NCI-H82 treated with DMSO at 0.1 percent for 48 hours (cell line): ENCODE measurements around the gene TMEM63A.
"Not testable (repeated sequence)": the region's sequence is repeated elsewhere in the genome, so short reads cannot be mapped to it uniquely, and the experiment has no call there.

Experiments used
- DNase-seq: peaks from one replicate; lab custom pipeline; 2025; ENCODE audit not compliant: unreplicated experiment; lab: John Stamatoyannopoulos, UW

TMEM63A gene

GRCh38 chr1:225823811-225824261 lies 58.3 kb downstream of the TMEM63A start:
- DNase-seq: no peak

DNA sequence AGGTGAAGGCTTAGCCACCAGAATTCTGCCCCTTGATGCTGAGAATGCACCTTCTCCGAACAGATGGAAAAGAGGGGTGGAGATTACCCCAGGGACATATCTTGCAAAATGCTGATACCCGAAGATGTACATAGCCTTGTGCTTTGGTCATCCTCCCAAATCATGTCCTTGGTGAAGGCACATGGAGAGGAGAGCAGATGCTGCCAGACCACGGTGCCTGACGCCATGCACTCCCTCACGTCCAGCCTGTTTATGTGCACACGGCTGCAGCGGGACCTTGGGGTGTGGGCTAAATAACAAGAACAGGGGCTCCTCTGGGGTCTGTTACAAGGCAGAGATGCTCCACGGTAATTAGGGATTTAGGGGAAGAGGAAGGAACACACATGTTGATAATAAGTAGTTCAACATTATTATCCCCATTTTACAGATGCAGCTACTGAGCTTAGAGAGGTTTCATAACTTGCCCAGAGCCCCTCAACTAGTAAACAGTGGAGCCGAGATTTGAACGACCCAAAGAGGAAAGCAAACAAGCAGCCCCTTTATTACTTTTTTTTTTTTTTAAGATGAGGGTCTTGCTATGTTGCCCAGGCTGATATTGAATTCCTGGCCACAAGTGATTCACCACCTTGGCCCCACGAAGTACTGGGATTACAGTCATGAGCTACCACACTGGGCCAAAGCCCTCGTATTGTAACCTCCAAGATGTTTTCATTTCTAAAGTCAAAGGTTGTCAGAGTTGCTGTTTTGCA lies 59.4 kb downstream of the TMEM63A start:
- no peak for DNase-seq

DNA sequence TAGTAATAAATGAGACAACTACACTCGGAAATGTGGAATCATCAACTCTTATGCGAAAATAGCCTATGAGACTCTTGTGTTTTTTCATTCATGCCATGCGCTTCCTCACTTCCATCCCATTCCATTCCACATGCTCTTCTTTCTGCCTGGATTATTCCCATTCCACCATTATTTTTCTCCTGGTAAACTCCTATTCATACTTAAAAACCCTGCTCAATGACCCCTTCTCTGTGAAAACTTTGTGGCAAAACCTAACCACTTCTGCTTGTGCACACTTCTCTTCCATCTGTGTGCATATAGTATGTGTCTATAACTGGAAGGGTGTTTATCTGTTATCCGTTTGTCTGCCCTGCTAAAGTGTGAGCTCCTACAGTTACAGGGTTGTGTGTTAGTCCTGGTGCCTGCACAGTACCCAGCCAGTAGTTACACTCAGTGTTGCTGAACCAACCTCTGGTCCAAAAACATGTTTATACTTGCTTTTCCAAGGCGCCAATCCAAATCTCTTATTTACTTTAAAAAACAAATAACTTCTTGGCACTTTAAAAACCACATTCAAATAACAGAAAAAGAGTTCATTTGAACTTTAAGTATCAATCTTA lies 61.6 kb downstream of the TMEM63A start:
- DNase-seq: no peak

DNA sequence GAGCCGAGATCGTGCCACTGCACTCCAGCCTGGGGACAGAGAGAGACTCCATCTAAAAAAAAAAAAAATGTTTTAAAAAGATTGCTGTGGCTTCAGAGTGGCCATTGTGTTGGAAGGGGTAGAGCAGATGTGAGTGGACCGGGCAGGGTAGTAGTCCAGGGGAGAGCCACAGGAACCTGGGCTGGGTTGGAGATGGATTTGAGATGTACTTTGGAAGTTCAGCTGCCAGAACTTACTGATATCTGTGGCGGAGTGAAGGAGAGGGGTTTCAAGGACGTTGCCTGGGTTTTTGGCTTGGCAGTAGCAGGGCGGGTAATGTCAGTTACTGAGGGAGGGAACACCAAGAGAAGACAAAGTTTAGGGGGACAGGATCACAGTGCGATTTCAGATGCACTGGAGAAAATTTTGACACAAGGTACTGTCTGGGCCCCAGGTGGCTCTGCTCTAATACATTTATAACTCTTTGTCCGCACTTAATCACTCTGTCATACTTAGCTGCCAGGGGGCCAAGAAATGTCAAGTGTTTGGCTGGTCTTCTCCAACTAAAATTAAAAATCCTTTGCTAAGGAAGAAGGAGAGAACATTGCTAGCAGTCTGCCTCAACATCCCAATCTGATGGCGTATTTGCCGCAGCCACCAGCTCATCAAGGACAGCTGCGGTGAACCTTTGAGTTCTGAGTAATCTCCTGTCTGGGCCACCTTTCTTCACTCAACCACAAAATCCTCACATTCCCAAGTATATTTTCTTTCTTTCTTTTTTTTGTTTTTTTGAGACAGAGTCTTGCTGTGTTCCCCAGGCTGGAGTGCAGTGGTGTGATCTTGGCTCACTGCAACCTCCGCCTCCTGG lies 62.6 kb downstream of the TMEM63A start:
- DNase-seq: no peak

GRCh38 chr1:225818229-225818628 lies 64.0 kb downstream of the TMEM63A start:
- no peak for DNase-seq

GRCh38 chr1:225817611-225818061 lies 64.5 kb downstream of the TMEM63A start:
- no peak for DNase-seq

DNA sequence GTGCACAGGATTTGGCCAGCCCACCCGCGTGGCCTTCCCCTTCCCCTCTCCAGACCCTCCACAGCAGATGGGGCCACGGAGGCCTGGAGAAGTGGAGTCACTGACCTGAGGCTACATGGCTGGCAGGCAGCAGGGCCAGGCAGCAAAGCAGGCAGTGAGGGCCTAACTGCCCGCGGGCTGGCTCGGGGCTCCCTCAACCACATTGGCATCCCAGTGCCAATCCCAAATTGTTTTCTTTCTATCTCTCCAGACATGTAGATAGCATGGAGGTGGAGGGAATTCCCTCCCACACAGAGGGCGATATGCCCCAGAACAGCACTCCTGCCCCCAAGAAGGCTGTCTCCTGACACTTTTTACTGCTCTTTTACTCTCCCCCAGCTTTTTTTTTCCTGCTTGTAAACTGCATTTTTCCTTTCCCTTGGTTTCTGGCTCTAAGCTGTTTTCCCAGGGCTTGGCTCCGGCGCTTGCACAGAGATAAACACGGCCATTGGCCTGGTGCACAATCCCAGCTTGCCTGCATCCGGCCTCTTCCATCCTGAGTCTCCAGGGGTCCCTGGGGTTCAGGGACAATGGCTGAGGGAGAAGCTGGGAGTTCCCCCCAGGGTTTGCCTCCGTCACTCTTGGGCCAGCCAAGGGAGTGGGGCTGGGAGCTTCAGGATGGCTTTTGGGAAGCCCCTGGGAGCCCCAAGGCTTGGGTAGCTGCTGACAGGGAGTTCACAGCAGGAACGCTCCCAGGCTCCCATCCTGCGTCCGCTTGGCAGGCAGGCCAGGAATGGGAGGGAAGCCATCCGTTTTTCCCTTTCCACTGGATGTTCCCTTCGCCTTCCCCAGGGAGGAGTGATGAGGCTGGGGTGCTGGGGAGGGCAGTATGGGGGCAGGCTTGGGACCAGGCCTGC lies 65.3 kb downstream of the TMEM63A start:
- no peak for DNase-seq

- no peak for DNase-seq
Observed at GRCh38 chr1:225815526-225816178, 66.5 kb downstream of the TMEM63A start.

GRCh38 chr1:225815090-225815489 lies 67.1 kb downstream of the TMEM63A start:
- DNase-seq: not testable (repeated sequence)

DNA sequence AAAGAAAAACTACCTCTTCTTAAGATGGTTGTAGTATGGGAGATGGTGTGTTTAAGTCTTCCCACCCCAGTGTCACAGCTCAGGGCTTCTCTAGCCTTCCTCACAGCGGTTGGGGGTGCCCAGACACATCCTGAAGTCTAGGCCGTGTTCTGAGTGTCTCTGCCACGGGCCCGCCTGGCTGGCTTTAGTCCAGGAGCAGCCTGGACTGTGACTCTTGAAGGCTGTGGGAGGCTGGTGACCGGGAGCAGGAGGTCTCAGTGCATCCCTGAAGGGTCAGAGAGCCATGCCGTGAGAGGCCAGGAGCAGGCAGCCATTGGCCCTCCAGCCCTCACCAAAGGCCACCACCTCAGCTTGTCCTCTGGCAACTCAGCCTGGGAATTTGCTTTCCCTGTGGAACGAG lies 67.8 kb downstream of the TMEM63A start:
- DNase-seq: no peak

- DNase-seq: no peak
Observed at GRCh38 chr1:225813214-225813964, 68.8 kb downstream of the TMEM63A start.

DNA sequence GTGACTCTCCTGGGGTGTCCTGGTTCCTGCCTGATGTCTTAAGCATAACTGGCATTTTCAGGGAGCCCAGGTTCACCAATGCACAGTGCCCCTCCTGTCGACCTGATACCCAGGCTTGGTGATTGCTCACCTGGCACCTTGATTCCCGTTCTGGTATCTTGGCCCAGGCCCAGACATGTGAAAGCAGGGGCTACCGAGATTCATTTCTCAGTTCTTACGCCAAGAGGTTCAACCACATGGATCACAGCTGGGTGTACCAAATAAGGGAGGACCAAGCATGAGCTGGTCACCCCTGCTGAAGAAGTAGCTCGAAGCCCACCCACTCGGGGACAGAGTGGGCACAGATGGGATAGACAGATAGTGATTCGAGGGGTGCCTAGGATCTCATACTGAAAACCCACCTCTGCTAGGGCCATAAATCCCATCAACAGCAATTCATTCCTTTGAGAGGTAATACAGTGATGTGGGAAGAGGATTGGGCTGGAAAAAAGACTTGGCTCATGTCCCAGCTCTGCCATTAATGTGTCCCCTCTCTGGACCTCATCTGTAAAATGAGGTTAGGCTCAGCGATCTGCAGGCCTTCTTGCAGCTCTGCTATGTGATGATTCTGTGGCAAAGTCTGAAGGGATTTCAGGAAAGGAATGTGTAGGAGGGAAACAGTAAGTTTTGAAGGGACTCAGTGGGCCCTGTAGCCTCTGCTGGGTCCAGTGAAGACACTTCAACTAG lies 69.5 kb downstream of the TMEM63A start:
- DNase-seq: peak; percentile 36

GRCh38 chr1:225811622-225812487 lies 70.3 kb downstream of the TMEM63A start:
- no peak for DNase-seq

DNA sequence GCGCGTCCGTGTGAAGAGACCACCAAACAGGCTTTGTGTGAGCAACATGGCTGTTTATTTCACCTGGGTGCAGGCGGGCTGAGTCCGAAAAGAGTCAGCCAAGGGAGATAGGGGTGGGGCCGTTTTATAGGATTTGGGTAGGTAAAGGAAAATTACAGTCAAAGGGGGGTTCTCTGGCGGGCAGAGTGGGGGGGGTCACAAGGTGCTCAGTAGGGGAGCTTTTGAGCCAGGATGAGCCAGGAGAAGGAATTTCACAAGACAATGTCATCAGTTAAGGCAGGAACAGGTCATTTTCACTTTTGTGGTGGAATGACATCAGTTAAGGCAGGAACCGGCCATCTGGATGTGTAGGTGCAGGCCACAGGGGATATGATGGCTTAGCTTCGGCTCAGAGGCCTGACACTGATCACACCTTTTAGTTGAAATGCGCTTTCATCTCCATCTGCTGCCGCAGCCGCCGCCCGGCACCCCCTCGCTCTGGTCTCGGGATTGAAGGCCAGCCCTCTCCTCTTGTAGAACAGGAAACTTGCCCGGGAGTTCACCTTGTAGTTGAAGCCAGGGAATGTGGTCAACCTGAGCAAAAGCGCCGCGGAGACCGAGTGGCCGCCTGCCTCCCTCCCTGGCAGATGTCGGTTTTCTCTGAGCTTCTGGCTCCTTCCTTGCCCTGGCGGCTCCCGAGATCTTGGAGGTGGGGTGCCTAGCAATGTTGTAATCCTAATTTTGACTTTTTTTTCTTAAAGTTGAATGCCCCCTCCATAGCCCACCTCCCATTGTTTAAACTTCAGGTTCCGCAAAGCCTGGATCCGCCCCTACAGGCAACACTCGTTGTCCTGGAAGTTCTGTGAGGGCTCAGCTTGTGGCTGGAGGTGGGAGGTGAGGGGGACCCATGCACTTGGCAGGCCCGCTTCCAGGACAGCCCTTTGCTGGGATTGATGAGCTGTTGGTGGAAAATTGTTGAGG lies 71.3 kb downstream of the TMEM63A start:
- peak; percentile 58 for DNase-seq

DNA sequence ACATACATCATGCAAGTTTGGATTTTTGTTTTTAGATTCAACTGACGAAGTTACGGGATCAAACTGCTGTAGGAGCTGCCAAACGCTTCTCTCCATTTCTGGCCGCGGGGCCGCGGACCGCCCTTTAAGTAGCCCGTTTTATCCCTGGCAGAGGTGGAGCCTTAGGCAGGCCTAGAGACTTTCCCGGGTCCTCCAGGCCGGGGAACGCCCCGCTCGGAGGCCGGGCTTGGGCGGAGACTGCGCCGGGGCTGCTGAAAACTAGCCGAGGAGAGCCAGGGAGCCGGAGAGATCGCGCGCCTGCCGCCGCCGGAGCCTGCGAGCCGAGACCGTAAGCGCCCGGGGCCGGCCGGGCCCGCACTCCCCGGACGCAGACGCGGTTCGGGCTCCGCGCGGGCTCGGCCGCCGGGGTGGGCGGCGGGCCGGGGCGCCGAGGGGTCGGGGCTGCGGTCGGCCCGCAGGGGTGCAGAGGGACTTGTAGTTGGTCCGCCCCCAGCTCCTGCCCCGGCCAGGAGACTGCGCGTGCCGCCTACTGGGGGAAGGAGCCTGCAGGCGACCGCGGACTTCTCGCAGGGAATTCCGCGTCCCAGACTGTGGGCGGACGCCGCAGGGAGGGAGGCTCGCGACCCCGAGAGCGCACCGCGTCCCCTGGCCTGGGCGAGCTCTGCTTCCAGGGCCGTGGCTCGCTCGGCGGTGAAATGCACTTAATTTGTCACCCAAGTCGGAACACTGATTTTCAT lies 72.2 kb downstream of the TMEM63A start, which contains the start of gene EPHX1:
Gene EPHX1 (plus strand): TSS at position 283 of the 737 bp plus-strand sequence. CDS start 18,606 bp downstream, outside the sequence.
- peak; percentile 74 for DNase-seq

DNA sequence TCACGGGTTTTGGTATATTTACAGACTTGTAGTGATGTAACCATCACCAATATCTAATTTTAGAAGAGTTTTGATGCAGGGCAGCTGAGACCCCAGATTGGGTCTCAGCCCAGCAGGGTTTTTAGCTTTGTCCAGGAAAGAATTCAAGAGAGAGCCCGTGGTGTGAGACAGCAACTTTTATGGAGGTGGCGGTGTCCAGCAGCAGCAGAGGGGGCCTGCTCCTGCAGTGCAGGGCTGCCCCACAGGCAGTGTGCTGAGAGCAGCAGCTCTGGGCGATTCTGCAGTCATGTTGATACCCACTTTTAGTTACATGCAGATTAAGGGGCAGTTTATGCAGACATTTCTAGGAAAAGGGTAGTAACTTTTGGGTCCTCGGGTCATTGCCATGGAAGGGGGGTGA lies 74.0 kb downstream of the TMEM63A start:
- DNase-seq: no peak
